GM19239 (cell line): ENCODE data around the gene DNM2.
"Not testable (repeated sequence)": the region's sequence is repeated elsewhere in the genome, so short reads cannot be mapped to it uniquely, and the experiment has no call there.

Source experiments
- DNase-seq: peaks from one replicate; pipeline ENCODE4 v3.0.0; 2011; ENCODE audit warnings: low spot score; ENCODE audit not compliant: insufficient read length
- FAIRE-seq: peaks from 2 replicates; lab custom pipeline; 2011; peaks lifted over from hg19 to GRCh38; lab: Jason Lieb, UNC

Gene DNM2

DNA sequence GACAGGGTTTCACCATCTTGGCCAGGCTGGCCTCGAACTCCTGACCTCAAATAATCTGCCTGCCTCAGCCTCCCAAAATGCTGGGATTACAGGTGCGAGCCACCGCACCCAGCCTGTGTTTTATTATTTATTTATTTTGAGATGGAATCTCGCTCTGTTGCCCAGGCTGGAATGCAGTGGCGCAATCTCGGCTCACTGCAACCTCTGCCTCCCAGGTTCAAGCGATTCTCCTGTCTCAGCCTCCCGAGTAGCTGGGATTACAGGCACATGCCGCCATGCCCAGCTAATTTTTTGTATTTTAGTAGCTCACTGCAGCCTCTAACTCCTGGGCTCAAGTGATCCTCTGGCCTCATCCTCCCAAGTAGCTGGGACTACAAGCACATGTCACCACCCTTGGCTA, 159.7 kb downstream of the DNM2 start:
- not testable (repeated sequence) for DNase-seq, FAIRE-seq

DNA sequence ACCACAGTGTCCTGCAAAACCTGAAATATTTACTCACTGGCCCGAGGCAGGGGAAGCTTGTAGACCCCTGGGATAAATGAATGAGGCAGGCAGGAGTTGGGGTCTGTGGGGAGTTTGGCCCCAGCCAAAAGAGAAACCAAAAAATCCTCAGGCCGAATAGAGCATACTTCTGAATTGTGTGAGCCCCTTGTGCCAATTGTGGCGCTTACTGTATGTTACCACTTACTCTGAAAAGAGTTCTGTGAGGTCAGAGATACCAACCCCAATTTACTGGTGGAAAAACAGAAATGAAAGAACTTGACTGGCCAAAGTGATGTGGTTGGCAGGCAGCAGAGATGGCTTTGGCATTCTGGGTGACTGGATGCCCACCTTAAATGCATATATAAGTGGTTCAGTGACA, 160.4 kb downstream of the DNM2 start:
- peak; percentile 58 for FAIRE-seq

More for the DNA sequence above, 160.4 kb downstream of the DNM2 start:
- no peak for DNase-seq
